ENCODE measurements around the gene SPDYE6. TPM values are rescaled to one million over a fixed set of nuclear protein-coding genes. Genes with fewer than 3 reads are reported as not detected.

The SPDYE6 gene
- total and polyA plus RNA-seq, 2 experiments from 2014 or later = not detected

DNA sequence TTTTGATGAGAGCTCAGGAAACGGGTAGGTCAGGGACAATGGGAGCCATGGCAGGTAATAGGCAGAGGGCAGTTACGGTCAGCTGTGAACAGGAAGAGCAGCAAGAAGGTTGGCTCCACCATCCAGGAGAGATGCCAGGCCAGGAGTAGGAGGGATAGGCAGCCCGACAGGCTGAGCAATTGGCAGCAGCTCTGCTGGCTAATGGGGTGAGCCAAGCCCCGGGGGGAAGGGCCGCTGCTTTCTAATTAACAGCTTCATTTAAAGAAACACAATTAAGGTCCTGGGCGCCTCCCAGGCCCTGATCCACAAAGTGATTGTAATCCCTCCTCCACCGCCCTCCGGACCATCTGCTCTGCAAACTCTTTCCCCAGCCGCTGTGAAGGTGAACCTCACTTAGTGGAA is 45.8 kb downstream of the SPDYE6 start (continued):
- TF ChIP-seq, protein P1, sequence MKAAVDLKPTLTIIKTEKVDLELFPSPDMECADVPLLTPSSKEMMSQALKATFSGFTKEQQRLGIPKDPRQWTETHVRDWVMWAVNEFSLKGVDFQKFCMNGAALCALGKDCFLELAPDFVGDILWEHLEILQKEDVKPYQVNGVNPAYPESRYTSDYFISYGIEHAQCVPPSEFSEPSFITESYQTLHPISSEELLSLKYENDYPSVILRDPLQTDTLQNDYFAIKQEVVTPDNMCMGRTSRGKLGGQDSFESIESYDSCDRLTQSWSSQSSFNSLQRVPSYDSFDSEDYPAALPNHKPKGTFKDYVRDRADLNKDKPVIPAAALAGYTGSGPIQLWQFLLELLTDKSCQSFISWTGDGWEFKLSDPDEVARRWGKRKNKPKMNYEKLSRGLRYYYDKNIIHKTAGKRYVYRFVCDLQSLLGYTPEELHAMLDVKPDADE (IDR thresholded peaks at IDR 0.05) = no peak
- TF ChIP-seq EZH2phosphoT487 (IDR thresholded peaks at IDR 0.05; ENCODE audit: unreplicated experiment) (no peak), ZNF331 (CRISPR knock-in tag; IDR thresholded peaks at IDR 0.05; ENCODE audit: low read depth) (no peak), CREB1 (CRISPR knock-in tag; IDR thresholded peaks at IDR 0.05; ENCODE audit: low read depth) (no peak), STAT1 (IDR thresholded peaks at IDR 0.05; ENCODE audit: unreplicated experiment) (no peak), ZNF114 (CRISPR knock-in tag; IDR thresholded peaks at IDR 0.05) (no peak), NANOG (IDR thresholded peaks at IDR 0.05; ENCODE audit: borderline replicate concordance) (no peak), JUNB (IDR thresholded peaks at IDR 0.05; ENCODE audit: unreplicated experiment) (no peak), POLR2AphosphoS5 (IDR thresholded peaks at IDR 0.05; ENCODE audit: low read depth) (no peak), EZH2 (IDR thresholded peaks at IDR 0.05; ENCODE audit: low read depth, unreplicated experiment) (no peak)
- TF ChIP-seq, protein P2, sequence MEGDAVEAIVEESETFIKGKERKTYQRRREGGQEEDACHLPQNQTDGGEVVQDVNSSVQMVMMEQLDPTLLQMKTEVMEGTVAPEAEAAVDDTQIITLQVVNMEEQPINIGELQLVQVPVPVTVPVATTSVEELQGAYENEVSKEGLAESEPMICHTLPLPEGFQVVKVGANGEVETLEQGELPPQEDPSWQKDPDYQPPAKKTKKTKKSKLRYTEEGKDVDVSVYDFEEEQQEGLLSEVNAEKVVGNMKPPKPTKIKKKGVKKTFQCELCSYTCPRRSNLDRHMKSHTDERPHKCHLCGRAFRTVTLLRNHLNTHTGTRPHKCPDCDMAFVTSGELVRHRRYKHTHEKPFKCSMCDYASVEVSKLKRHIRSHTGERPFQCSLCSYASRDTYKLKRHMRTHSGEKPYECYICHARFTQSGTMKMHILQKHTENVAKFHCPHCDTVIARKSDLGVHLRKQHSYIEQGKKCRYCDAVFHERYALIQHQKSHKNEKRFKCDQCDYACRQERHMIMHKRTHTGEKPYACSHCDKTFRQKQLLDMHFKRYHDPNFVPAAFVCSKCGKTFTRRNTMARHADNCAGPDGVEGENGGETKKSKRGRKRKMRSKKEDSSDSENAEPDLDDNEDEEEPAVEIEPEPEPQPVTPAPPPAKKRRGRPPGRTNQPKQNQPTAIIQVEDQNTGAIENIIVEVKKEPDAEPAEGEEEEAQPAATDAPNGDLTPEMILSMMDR (conservative IDR thresholded peaks at IDR 0.05; ENCODE audit: low read depth in 2 of 2) = no peak
- TF ChIP-seq, protein P3, sequence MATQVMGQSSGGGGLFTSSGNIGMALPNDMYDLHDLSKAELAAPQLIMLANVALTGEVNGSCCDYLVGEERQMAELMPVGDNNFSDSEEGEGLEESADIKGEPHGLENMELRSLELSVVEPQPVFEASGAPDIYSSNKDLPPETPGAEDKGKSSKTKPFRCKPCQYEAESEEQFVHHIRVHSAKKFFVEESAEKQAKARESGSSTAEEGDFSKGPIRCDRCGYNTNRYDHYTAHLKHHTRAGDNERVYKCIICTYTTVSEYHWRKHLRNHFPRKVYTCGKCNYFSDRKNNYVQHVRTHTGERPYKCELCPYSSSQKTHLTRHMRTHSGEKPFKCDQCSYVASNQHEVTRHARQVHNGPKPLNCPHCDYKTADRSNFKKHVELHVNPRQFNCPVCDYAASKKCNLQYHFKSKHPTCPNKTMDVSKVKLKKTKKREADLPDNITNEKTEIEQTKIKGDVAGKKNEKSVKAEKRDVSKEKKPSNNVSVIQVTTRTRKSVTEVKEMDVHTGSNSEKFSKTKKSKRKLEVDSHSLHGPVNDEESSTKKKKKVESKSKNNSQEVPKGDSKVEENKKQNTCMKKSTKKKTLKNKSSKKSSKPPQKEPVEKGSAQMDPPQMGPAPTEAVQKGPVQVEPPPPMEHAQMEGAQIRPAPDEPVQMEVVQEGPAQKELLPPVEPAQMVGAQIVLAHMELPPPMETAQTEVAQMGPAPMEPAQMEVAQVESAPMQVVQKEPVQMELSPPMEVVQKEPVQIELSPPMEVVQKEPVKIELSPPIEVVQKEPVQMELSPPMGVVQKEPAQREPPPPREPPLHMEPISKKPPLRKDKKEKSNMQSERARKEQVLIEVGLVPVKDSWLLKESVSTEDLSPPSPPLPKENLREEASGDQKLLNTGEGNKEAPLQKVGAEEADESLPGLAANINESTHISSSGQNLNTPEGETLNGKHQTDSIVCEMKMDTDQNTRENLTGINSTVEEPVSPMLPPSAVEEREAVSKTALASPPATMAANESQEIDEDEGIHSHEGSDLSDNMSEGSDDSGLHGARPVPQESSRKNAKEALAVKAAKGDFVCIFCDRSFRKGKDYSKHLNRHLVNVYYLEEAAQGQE (IDR thresholded peaks at IDR 0.05; ENCODE audit: unreplicated experiment) = no peak

Measured in GM23338 (cell line).